HG03558 (cell line): Measurements from ENCODE around the gene RBKS.

ENCODE experiments used
- ATAC-seq: cut with Tn5 transposase; IDR thresholded peaks from one replicate; pipeline ENCODE4 v1.9.1; 2021; ENCODE audit warnings: moderate number of reproducible peaks; ENCODE audit not compliant: unreplicated experiment; ENCODE audit errors: extremely low read depth

The RBKS gene

DNA sequence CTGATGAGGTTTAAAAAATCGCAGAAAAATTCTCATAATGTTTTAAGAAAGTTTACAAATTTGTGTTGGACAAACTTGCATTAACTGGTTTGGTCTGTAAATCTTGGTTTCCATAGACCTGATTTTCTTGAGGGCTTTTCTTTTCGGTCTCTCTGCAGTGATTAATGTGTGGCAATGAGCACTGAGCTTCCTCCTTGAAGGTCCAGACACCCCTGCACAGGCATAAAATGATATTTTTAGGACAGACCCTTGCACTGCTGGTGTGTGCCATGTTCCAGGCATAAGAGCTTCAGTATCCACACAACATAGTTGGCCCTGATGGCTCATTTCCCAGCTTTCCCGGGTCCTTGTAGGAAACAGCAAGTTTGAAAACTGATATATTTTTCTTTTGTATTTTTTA lies 85.0 kb downstream of the RBKS start:
- no peak for ATAC-seq

DNA sequence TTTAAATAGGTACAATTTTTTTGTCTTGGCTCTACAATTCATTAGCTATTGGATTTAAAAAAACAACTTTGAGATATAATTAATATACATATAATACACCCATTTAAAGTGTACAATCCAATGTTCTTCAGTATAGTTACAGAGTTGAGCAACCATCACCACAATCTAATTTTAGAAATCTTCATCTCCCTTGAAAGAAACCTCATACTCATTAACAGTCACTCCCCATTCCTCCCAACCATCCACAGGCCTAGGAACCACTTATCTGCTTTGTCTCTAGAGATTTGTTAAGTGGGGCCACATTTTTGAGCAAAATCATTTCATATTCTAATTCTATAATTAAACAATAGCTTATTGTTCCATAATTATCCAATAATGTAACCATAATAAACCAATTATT lies 86.0 kb downstream of the RBKS start:
- ATAC-seq: no peak

DNA sequence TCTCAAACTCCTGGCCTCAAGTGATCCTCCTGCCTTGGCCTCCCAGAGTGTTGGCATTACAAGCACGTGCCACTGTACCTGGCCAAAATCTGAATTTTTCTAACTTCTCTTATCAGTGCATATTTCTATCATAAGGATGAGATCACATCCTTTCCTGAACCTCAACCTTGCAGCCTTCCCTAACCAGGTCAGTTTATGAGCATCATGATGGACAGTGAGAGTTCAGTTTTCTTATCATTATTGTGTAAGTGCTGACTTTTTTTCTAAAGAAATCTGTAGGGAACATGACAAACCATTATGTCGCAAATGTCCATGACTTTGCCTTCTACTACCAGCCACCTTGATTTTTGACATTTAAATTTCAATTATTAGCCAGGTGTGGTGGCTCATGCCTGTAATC lies 87.1 kb downstream of the RBKS start:
- ATAC-seq: no peak

DNA sequence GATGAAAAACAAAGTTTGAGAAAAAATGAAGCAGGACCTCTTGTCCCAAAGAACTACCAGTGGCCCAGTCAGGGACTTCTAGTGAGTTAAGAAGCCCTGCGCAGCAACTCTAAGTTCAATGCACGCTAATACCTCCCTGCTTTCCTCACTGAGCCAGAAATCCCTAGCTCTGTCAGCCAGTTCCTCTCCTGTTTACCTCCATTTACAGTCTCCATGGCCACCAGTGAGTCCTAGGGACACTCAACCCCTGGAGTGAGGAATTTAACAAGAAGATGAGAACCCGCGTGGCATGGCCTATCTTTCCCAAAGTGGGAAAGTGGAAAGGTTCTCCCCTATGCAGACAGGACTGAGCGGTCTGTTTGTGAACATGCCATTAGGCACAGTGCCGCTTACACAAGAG lies 87.6 kb downstream of the RBKS start:
- ATAC-seq: no peak

DNA sequence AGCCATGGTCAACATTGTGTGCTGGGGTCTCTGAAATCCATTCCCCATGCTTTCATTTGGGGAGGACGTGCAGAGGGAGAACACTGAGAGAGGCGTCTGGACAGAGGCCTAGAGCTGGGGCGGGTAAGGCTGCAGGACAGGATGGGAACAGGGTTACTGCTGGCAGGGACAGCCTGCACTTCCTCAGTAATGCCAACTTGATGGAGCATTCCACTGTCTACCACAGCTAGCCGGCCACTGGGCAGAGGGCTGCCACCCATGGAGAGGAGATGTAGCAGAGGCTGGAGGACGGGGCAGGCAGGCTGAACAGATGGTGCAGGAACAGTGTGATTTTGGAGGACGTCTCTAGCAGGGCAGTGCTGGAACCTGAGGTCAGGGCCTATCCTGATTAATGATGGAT lies 89.3 kb downstream of the RBKS start:
- no peak for ATAC-seq

DNA sequence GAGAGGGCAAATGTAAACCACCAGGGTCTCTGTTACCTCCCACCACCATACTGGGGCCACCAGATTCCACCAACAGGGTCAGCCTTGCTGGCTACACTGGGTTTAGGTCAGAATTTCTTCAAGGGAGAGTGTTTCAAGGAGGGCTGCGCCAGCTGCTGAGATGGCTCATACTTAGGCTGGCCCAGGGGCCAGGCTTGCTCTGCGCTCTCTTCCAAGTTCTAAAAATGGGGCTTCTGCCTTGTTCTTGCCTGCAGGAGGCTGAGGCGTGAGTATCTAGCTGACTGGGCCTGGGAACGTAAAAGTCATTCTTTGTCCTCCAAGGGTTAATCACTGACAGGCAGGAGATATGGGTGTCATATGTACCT lies 90.6 kb downstream of the RBKS start:
- ATAC-seq: no peak

DNA sequence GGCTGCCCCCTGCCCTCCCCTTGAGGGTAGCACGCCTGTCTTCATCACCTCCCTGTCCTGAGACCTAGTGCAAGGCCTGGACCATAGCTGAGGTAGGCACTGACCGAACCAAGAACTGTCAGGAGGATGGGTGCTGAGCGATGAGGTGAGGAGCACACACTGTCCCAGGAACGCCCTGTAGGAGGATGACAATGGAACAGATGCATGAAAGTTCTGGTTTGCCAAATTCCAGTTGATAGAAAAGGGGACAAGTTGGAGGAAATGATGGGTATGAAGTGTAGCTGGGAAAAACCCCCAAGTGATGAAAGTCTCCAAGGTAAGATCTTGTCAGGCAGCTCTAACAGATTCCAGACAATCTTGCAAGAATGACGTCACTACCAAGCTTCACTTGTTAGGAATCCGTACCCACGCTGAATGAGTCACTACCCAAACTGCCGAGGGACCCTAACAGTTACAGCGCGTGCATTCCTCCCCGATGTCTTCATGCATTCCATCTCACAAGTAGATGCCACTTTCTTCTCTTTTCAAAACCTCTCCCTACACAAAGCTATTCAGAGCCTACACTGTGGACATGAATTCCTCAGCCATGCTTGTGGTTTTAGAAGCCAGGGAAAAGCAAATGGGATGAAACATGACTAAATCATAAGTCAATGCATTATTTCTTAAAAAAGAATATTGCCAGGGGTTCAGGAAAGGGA lies 91.1 kb downstream of the RBKS start:
- ATAC-seq: no peak

DNA sequence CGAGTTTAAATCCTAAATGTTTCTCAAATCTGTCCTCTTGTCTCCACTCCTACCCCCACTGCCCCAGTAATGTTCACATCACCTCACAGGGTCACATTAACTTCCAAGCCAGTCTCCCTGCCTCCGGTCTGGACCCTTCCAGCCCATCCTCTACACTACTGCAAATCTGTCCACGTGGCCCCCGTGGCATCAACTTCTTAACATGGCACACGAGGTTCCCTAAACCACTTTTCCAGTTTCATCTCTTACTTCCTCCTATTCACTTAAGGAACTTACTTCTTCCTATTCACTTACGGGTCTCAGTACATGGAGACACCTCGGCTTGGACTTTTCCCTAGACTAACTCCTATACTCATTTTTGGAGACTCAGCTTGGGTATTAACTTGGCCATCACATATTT lies 91.7 kb downstream of the RBKS start:
- no peak for ATAC-seq

DNA sequence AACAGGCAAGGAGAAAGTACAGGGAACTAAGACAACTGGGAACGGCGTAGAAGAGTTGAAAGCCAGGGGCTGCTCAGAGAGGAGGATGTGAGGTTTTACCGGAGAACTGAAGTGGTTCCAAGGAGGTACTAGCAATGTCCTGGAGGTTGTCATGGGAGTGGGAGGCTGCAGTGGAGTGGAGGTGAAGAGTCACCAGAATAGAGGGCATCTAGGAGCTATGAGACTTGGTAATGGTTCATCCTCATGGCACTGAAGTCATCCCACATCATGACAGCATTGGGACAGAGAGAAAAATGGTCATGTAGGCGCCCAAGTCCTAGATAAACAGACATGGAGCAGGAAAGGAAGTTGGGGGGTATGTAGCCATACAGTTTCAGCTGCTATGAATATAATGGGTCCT lies 92.3 kb downstream of the RBKS start:
- ATAC-seq: no peak

DNA sequence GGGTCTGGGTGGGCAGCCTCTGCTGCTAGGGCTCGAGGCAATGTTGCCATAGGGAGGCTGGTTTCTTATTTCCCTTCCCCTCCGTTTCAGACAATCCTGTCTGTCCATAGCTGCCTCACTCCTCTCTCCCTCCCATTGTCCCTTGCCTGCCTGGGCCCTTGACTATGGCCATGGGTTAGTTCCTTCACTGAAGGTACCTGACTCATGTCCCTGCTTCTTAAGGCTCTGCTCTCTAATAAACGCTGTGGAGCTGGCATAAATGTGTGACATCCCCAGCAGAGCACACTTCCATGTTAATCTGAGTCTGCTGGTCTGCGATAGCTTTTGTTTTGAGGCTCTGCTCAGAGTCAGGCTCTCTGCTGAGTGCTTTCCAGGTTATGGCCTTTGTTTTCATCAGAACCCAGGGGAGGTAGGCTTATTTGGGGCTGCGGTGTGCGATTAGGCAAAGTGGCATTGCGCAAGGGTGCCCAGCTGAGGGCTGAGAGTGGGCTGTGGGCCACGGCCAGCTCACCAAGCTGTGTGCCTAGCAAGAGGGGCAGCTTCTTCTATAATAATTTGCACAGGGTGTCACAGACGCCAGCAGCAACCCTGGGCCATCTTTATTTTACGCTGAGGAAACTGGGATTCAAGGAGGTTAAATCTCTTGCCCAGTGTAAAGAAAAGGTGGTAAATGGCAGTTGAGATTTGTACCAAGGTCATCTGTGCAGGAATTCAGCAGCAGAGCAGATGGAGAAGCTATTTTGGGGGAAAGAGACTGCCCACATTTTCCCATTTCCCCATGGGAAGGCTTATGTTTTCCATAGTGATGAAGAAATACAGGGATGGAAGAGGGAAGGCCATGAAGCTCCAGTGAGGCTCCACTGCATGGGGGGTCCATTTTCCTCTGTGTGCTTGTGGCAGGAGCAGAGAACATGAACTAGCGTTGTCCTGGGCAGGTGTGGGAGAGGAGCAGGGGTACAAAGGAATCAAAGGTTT lies 93.1 kb downstream of the RBKS start:
- ATAC-seq: no peak

DNA sequence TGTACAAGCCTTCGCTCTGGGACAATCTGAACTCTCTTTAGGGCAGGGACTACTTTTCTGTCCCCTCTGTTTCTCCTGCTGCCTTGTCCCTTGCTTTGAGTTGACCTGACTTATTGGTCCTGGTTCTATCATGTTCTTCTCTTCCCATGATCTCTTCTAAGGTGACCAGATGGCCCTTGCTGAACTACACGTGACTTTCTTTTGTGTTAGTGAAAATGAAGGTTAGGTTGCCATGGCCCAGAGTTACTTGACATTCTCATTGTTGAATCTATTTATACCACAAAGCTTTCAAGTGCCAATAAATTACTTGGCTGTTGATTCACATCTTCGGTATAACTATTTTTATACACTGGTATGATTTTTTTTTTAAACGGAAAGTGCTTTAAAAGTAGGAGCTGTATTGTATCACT lies 94.3 kb downstream of the RBKS start:
- ATAC-seq: no peak

DNA sequence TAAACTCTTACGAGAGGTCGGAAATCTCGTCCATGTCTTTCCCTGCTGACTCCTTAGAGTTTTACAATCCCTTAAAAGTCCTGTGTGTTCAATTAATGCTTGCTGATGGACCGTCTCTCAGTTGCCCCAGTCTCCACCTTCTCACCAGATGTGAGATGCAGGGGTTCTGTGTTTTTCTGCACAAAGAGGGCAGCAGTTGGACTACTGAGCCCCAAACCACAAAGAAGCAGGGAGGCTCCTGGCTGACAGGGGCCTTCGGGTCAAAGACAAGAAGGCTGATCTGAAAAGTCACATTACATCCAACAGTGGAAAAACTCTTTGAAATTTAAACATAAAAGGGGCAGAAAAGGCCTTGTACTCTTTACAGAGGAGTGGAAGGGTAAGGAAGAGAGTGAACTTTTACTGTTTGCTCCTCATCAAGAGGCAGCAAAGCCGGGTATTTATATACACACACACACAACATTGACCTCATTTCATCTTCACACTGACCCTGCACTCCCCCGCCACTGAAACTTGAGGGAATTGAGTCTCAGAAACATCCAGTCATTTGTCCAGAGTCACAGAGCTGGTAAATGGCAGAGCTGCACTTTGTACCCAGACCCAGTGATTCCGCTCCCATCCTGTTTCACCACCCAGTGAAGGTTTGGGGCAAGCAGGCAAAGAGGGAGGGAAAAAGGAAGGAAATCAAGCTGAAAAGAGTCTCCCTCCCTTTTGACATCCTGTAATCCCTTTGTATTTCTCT lies 94.9 kb downstream of the RBKS start:
- no peak for ATAC-seq

DNA sequence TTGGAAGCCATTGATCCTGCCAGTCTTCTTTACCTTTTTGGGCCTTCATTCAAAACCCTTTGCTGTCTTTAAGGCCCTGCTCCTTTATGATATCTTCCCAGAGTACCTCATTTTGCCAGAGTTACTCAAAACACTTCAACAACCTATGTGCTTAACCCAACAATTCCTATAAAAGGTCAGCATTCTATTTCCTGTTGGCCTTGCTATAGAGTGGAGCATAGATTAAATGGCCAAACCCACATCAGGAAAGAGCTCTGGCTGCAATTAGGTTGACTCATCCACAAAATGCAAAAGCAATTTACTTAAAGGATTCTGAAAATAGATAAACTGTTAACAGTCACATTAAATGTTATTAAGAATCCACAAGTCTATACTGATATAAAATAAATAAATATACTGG lies 97.4 kb downstream of the RBKS start:
- no peak for ATAC-seq

DNA sequence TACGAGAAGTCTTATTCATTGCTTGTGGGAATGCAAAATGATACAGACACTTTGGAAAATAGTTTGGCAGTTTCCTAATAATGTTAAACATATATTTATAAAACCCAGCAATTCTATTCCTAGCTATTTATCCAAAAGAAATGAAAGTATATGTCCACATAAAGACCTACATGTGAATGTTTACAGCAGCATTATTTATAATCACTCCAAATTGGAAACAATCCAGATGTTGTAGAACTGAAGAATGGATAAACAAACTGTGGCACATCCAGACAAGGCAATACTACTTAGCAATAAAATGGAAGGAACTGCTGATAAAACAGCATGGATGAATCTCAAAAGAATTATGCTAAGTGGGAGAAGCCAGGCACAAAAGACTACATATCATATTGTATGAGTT lies 99.4 kb downstream of the RBKS start:
- no peak for ATAC-seq

DNA sequence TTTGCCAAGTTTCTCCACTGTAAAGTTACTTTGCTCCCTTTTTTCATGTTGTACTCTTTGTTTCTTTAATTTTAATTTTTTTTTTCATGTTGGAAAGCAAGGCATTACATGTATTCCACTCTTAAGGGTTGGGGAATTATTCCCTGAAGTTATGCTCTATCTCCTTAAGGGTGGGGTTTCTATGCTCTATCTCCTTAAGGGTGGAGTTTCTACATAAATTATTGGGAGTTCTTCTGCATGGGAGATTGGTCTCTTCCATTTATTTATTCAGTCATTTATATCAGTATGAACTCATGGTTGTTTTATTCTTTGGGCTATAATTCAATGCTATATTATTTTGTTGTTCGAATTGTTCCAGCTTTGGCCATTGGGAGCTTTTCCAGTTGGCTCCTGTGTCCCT lies 107.5 kb downstream of the RBKS start:
- ATAC-seq: no peak

DNA sequence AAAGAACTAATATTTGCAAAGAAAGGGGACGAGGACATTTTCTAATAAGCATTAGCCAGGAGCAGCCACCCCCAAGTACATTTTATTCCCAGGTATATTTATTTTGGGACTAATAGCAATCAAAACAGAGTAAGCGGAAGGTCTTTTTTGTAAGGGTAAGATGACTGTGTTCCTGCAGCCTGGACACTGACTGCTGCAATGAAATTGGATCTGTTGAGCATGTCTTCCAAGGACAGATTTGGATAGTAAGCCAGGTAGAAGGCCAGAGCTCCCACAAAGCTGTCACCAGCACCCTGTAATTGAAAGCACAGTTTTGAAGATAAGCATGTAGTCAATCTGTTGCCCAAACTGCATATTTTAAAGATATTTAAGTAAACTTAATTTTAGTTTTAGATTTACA lies 108.7 kb downstream of the RBKS start:
- ATAC-seq: no peak

DNA sequence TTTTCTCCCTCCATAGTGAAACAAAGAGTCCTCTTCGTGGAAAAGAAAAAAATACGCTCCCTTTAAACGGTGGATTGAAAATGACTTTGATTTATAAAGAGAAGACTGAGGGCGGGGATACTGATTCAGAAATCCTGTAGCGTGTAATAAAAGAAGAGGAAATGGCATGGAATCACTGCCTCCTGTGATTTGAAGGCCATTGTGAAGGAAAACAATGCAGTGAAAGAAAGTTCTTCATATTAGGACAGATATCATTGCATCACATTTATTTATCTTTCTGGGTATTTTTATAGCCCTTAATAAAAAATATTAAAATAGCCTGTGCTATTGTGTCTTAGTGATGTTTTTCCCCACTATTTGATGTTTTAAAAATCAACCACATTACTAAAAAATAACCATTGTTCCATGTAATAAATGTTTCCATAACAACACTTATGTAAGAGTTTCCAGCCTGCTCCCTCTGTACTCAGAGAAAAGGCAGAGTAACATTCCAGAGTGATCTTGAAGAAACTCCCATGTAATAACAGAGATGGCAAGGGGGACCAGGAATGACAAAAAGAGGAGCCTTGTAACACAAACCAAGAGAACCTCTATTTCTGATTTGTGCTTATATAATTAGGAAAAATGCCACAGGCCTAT lies 110.7 kb downstream of the RBKS start:
- ATAC-seq: no peak

DNA sequence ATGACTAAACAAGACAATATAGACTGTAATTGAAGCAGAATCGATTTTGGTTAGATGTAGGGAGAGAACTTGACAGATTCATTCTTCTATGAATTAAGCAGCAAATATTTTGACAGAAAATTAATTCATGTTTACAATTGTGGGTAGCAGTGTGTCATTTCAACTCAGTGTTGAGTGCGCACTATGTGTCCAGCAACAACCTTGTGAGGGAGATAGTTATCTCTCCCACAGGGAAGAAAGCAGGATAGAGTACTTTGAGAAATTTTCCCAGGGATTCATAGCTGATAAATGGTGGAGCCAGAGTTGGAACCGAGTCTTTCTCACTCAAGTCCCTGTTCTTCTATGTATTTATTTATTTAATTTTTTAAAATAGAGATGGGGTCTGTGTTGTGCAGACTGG lies 113.5 kb downstream of the RBKS start:
- ATAC-seq: no peak

DNA sequence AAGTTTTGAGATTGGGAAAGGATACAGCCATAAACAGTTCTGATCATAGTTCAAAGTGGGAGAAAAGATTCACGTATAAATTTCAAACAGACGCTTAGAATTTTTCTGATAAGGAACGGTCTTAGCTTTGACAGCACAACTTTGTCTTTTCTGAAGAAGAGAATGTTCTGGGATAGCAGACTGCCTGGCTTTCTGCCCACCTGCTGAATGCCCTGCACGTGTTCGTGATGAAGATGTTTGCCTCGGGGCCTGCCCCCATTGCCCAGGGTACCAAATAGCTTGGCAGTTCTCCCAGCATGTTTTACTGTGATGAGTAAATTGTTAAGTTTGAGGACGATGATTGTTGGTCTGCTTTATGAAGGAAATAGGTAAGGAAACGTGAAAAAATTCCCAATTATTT lies 114.1 kb downstream of the RBKS start:
- ATAC-seq: no peak

DNA sequence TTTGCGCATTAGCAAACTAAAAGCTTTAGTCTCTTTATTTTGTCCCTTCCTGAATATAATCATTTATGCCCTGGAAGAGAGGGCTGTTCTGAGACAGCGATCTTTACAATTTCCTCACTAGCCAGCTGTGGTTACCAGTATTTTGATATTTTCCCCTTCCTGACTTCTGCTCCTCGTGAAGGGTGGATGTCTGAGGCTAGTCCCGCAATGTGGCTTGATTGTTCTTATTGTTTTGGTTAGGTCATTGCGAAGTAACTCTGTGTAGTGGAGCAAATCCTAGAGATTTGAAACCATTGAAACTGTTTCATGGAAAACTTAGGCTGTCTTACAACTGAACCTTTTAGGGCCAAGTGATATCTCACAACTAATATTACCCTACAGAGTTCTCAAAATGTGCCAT lies 116.2 kb downstream of the RBKS start:
- no peak for ATAC-seq

DNA sequence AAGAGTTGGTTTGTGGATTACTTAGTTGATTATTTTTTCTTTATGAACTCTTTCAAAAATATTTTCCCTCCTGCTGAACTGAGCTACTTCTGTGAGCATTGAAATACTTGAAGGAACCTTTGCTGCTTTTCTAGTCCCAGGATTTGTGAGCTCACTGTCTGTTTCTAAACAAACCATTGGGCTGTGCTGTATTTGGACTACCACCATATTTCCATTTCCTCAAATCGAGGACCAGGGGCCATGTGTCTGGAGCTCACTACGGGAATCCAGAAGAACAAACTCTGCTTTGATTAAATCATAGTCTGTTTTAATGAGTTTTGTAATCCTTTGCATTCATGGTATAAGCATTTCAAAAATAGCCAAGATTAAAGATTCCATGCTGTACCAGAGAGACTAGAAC lies 117.4 kb downstream of the RBKS start:
- no peak for ATAC-seq
